HG03103 (cell line): ENCODE measurements around the gene FFAR2.
"Not testable (repeated sequence)": the region's sequence is repeated elsewhere in the genome, so short reads cannot be mapped to it uniquely, and the experiment has no call there.

Source experiments
- ATAC-seq: cut with Tn5 transposase; IDR thresholded peaks from one replicate; pipeline ENCODE4 v1.9.1; 2021; ENCODE audit warnings: low read depth; ENCODE audit not compliant: unreplicated experiment

The FFAR2 gene

DNA sequence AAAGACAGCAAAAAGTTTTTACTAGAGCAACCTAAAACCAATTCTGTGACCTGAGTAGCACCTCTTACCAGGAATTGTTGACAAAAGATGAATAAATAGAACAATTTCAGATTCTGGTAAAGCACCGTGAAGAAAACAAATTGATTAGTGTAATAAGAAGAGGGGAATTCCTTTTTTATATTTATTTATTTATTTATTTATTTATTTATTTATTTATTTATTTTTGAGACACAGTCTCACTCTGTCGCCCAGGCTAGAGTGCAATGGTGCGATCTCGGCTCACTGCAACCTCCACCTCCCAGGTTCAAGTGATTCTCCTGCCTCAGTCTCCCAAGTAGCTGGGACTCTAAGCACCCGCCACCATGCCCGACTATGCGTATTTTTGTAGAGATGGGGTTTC, 24.7 kb upstream of the FFAR2 start:
- ATAC-seq: not testable (repeated sequence)

DNA sequence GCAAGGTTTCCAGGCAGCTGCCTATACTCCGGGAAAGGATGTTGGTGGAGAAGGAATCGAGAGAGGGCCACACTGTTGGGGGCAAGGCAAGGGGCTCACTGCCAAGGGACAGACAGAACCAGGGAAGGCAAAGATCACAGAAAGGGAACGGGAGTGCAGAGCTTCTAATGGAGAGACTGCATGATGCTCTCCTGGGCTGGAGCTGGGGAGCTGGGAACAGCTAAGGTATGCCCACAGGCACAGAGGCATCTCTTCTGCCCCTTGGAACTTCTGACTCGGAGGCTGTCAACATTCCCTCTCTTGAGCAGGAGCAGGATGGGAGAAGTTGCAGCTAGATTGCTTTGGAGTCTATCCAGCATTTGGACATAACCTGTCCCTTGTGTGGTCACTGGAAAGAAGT, 22.4 kb upstream of the FFAR2 start:
- no peak for ATAC-seq

DNA sequence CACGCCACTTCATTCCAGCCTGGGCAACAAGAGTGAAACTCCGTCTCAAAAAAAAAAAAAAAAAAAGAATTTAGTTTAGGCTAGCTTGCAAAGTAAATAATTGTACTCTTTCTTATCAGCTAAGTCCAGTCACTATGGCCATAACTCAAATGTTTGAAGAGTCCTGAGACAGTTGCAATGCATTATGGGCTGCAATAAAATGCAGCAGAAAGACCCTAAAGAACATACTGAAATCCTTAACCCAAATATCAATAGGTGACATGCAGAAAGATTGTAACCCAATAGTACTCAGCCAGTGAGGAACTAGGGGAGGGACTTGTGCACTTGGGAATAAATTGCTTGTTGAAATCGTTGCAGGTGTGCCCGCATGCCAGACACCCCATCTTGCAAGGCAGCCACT, 20.9 kb upstream of the FFAR2 start:
- ATAC-seq: no peak

DNA sequence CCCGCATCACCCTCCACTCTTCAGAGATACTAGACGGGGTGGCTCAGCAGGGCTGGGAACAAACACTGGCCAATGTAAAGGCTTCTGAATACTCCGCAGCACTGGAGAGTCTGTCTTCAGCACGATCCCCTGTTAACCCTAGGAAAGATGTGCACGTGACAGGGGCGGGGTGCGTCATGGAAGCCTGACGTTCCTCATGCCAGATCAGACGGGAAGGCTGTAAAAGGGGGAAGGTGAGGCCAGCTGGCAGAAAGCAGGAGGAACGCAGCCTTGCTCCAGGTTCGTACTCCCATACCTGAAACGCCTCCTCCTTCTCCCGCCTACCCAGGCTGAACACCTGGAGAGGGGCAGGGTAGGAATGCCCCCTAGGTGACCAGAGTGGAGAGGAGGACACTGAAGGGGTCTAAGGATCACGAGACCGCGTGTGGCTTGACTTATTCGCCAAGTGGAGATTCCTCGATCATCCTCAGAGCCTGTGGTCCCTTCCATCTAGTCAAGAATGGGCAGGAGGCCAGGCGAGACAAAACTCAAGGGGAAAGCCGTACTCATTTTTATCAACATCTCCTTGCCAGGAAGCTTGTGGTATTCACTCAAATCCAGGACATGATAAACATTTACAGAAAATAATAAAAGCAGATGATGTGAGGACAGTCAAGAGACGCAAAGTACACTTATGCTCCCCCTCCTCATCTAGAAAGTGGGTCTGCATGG, 18.2 kb upstream of the FFAR2 start:
- no peak for ATAC-seq

DNA sequence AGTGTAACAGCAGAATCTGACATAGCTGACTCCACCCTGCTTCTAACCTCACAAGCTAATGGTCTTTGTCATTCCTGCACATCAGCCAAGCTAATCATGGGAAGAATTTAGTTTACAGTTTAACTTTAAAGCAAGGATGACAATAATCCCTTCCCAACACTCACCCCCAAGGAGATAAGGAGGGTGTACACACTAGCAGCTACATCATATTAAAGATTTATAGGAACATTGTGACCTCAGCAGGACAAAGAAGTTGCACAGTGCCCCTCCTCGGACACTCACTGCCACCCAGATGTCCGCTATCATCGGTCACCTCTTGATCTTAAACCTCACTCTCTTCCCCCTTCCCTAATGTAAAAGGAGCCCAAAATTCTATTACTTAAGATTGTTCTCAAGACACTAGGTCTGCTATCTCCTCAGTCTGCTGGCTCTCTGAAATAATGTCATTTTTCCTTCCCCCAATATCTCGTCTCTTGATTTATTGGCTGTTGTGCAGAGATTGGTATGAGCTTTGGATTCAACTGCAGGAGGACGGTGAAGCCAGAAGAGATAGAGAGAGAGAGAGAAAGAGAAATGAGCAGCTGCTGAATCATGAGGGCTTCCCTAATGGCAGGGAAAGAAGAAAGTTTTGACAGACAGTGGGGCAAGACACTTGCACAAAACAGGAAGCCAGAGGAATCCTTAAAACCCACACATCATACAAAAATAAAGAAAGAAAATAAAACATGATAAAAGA, 17.5 kb upstream of the FFAR2 start:
- no peak for ATAC-seq

DNA sequence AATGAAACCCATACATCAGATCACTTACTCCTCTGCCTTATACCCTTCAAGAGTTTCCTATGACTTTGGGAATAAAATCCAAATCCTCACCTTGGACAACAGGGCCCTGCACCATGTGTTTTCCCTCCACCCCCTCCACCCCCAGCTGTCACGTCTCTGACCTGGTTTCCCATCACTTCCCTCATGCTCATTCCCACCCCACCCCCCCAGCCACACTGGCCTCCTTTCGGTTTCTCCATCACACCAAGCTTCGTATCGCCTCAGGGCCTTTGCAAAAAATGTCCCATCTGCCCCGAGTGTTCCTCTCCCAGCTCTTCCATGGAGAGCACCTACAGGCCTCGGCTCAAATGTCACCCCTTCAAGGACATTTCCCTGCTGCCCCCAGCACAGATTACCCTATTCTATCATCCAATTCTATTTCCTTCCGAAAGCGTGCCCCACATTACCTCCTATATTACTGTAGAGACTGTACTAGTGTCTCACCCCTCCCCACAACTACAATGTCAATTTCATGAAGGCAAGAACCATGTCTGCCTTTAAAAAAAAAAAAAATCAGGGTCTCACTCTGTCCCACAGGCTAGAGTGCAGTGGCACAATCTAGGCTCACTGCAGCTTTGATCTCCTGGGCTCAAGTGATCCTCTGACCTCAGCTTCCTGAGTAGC, 16.8 kb upstream of the FFAR2 start:
- ATAC-seq: no peak

DNA sequence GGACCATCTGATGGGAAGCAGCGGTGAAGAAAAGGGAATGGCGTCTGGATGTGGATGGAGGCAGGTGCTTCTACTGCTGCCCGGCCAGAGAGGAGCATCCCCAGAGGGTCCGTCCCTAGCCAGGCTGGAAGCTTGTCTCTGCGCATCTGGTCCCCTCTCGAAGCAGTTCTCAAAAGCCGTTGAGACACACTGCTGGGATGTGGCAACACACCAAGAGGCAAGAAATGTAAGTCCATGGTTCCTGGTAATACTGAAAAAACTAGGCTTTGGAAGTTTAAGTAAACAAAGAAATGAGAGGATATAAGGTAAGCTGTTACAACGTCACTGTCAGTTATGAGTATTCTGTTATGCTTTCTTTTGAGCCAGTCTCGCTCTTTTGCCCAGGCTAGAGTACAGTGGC, 15.1 kb upstream of the FFAR2 start:
- ATAC-seq: no peak

DNA sequence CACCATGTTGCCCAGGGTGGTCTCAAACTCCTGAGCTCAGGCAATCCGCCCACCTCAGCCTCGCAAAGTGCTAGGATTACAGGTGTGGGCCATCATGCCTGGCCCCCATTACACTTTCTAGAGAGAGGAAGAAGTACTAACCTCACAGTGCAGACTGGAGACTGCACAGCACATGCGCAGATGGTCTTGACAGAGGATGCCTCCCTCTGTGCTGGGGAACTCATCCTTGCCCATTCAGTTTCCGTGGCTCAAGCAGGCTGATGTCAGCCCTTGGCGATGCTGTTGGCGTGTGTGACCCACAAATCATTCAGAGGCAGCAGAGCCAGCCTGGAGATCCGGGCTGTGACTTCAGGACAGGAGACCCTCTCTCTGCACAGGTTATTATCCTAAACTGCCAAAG, 14.6 kb upstream of the FFAR2 start:
- no peak for ATAC-seq

DNA sequence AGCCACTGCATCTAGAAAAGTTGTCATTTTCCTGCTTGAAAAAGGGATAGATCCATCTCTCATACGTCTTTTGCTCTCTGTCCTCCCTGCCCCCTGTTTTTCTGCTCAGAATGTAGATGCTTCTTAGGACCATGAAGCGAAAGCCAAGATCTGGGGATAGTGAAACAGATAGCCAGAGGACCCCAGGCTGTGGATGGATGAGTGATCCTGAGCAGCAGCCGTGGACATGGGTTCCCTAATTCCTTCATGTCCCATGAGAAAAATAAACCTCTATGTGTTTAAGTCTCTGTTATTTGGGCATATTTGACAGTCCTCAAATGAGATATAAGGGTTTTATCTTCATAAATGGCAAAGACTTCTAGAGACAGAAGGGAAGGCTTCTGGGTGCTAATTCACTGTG, 12.2 kb upstream of the FFAR2 start:
- no peak for ATAC-seq

DNA sequence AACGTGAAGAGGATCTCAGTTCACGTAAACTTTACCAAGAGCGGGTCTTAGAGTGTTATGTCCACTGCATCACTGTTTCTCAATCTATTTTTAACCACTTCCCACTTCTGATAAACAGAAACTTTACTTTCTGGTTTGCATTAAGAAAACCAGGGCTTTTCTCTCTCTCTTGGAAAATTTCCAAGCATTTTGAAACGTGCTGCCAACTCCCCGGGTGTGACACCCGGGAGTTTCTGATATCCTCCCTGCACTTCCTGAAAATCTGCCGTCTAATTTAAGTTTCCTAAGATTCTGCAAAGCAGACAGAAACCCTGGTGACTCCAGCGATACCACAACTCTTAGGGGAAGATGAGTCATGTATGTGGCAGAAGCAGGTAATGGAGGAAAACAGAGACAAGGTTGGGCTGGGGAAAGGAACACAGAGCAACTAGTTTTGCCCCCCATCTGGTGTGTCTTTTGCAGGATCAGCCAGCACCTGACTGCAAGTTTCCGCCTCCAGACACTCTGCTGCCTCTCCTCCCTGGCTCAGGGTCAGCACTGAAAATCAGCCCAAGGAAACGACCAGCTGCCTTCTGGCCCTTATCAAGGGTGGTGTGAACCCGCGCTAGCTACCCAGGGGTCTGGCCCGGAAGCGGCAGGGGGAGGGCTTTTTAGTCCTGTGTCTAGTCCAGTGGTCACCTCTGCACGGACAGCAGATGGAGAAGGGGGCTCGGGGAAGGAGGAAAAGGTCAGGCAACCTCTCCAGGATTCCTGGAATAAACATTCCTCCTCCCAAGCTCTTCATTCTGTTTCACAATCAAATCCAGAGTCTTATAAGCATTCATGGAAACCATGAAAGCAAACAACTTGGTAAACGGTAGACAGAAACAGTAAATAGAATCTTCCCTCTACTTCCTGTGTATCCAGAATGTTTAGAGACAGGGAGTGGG, 11.3 kb upstream of the FFAR2 start:
- no peak for ATAC-seq

DNA sequence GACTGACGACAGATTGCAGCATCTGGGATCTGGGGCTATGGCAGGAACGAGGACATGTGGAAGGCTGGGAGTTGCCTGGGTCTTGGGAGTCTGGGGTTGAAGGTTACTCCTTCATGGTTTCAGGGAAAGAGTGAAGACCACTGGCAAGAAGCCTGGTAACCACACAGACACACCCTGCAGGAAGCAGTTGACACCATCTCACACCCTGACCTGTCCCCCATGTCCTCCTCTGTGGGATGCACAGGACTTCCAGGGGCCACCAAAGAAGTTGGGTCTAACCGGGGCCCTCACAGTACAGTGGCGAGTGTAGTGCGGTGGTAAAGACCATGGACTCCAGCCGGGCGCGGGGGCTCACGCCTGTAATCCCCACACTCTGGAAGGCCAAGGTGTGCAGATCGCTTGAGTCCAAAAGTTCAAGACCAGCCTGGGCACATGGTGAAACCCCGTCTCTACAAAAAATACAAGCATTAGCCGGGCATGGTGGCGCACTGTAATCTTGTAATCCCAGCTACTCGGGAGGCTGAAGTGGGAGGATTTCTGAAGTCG, 10.6 kb upstream of the FFAR2 start:
- no peak for ATAC-seq

DNA sequence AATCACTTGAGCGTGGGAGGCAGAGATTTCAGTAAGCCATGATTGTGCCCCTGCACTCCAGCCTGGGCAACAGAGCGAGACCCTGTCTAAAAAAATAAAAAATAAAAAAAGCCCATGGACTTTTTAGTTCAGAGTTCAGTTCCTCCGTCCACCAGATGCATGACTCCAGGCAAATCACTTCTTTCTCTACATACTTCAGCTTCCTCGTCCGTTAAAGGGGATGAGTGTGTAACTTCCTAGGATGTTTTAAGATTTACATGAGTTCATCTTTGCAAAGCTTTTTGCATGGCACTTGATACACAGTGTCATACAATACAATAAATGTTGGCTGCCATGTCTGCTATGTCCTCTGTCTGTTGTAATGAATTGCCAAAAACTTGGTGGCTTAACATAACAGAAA, 10.0 kb upstream of the FFAR2 start:
- ATAC-seq: no peak

DNA sequence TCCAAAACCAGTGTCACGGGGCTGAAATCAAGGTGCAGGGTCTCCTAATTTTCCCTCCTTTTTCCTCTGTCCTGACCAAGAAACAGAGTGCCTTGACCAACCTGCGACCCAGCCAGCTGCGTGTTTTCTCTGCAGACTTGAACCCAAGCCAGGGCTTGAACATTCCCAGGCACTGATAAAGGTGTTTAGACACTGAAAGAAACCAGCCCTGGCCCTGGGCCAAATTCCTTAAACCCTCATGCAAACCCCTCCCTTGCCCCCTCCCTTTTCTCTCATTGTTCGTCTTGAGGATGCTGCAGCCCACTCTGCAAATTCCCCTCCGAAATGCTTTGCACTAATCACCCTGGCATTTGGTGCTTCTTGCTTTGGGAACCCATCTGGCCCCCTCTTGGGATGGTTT, 9.5 kb upstream of the FFAR2 start:
- no peak for ATAC-seq

DNA sequence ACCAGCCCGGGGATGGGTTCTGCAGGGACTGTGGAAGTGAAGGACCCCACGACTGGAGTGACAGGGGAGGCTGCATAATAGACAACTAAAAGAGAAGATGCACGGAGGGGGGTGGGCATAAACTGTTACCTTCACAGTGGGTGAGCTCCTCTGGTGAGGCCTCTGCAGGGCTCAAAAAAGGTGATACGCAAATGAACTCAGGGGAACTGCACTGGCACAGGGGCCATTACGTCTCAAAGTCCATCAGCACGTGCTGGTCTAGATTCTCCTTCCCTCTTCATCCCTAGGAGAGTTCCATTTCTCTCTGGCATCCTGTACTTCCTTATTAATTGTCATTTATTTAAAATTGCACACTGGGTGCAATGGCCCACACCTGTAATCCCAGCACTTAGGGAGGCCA, 8.1 kb upstream of the FFAR2 start:
- ATAC-seq: no peak

DNA sequence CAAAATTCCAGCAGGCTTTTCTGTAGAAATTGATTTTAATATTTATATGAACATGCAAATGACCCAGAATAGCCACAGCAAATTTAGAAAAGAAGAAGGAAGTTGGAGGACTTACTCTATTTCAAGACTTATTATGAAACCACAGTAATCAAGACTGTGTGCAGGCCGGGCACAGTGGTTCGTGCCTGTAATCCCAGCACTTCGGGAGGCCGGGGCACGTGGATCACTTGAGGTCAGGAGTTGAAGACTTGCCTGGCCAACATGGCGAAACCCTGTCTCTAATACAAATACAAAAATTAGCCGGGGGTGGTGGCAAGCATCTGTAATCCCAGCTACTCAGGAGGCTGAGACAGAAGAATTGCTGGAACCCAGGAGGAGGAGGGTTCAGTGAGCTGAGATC, 6.0 kb upstream of the FFAR2 start:
- ATAC-seq: no peak

DNA sequence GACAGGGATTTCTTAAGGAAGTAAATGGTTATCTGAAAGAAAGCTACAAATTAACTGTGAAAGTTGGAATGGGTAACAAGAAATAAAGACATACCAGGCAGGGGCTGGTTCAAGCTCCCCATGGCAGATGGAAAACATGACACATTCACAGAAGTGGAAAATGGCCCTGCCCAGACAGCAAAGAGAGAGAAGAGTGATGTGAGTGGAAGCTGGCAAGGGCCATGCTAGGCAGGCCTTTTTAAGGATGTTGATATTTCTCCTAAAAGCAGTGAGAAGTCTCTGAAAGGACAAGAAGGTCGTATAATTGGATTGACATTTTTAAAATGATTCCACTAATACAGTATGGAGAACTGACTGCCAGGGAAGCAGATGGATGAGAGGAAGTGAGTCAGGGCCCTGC, 3.3 kb upstream of the FFAR2 start:
- no peak for ATAC-seq

DNA sequence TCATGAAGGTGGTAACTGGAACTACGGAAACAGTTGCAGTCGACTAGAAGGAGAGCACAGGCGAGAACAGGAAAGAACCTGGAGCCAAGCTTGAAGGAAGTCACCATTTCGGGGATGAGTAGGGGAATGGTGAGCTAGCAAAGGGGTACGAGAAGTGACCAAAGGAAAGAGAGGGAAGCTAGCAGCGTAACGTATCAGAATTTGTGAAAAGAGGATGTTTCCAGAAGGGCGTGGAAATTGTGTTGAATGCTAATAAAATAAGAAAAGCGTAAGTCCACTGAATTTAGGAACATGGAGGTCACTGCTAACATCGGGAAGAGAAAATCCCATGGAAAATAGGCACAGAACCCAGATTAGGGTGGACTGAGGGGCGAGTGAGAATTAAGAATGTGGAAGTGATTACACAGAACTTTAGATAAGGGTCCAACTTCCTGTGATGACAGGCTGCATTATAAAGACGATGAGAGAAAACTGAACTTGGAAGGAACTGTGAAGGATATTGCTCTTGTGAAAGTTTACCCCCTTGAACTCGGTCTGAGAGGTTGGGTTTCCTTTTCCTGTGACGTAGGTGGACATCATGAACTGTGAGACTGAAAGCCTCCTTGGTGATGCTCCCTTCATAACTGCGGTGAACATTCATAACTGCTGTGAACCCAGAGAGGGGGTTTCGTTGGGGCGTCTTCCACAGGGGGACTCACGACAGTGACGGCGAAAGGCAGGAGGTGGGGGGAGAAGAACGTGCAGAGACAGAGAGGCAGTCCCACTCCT, 2.0 kb upstream of the FFAR2 start:
- ATAC-seq: no peak

DNA sequence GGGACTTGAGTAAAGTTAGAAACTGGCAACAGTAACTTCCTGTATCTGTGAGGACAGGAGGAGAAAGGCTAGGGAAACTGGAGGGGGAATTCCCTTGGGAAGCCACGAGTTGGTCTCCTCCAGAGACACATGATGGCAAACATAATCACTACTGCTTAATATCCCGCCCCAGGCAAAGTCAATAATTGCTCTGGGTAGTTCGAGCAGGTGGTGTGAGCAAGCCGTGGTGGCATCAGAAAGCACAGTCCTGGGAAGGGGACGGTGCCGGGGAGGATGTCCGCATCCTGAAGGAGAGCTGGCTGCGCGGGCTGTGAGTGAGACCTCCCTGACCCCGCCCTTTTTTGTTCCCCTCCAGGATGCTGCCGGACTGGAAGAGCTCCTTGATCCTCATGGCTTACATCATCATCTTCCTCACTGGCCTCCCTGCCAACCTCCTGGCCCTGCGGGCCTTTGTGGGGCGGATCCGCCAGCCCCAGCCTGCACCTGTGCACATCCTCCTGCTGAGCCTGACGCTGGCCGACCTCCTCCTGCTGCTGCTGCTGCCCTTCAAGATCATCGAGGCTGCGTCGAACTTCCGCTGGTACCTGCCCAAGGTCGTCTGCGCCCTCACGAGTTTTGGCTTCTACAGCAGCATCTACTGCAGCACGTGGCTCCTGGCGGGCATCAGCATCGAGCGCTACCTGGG, 1.4 kb downstream of the FFAR2 start:
- no peak for ATAC-seq

DNA sequence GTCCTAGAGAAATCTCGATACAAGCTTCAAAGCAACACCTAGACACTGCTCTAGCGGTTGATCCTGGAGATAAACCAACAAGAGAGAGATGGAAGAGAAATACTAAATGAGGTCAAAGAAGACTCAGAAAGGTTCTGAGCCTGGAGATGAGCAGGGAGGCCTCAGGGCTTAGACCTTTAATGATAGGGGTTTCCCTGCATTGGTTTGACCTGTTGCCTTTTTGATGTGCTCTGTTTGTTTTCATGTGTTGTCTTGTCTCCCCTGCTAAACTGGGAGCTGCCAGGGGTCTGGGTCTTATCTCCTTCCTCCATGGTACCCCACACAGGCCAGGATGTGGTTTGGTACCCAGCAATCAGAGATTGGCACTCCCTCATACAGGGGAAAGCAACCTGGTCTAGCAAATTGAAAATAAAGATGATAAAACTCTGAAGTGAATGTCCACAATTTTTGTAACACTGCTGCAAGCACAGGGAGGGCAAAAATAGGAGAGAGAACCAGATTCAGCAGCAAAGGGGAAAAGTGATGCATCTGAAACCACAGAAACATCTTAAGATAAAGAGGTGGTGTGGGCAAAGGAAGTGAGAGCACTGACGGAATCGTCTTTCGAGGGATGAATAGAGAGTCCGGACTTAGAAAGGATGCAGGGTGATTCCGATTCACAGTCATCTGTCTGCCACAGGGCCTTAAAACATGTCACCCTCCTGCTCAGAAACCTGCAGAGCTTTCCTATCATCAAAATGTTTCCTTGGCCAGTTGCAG, 3.5 kb downstream of the FFAR2 start:
- ATAC-seq: no peak
